Dedifferentiated amniotic fluid mesenchymal stem cell (primary cell): ENCODE data around the gene PGPEP1.
"Not testable (repeated sequence)": the region's sequence is repeated elsewhere in the genome, so short reads cannot be mapped to it uniquely, and the experiment has no call there.

ENCODE experiments used
- DNase-seq: peaks from one replicate; pipeline ENCODE4 v3.0.0-alpha.2; 2016; ENCODE audit errors: extremely low spot score

The PGPEP1 gene

GRCh38 chr19:18308051-18308947, 32.1 kb upstream of the PGPEP1 start:
- DNase-seq = no peak

GRCh38 chr19:18308948-18309325, 31.5 kb upstream of the PGPEP1 start:
- no peak for DNase-seq

GRCh38 chr19:18309525-18310064, 30.8 kb upstream of the PGPEP1 start:
- DNase-seq = no peak

GRCh38 chr19:18310118-18310909, 30.1 kb upstream of the PGPEP1 start:
- no peak for DNase-seq

GRCh38 chr19:18310966-18311365, 29.4 kb upstream of the PGPEP1 start:
- DNase-seq = no peak

GRCh38 chr19:18311502-18312091, 28.8 kb upstream of the PGPEP1 start:
- DNase-seq = no peak

GRCh38 chr19:18312092-18312534, 28.3 kb upstream of the PGPEP1 start:
- no peak for DNase-seq

- DNase-seq = no peak
These were observed 27.0 kb upstream of the PGPEP1 start for GRCh38 chr19:18313398-18313797.

GRCh38 chr19:18317961-18318800, 22.2 kb upstream of the PGPEP1 start:
- no peak for DNase-seq

GRCh38 chr19:18319591-18320135, 20.7 kb upstream of the PGPEP1 start:
- DNase-seq = no peak

- DNase-seq = no peak
These were observed 19.3 kb upstream of the PGPEP1 start for GRCh38 chr19:18320865-18321733.

GRCh38 chr19:18321734-18322102, 18.7 kb upstream of the PGPEP1 start:
- no peak for DNase-seq

GRCh38 chr19:18322318-18322758, 18.1 kb upstream of the PGPEP1 start:
- peak; percentile 76 for DNase-seq

GRCh38 chr19:18322759-18323460, 17.5 kb upstream of the PGPEP1 start, which contains the start of gene LSM4:
Gene LSM4 (minus strand): TSS chr19:18323076. CDS start chr19:18323020, 56 bp downstream.
- DNase-seq = peak; percentile 96

GRCh38 chr19:18324373-18324731, 16.0 kb upstream of the PGPEP1 start:
- not testable (repeated sequence) for DNase-seq

- DNase-seq = no peak
These were observed 13.6 kb upstream of the PGPEP1 start for GRCh38 chr19:18326772-18327171.

- peak; percentile 98 for DNase-seq
These were observed 11.9 kb upstream of the PGPEP1 start for GRCh38 chr19:18328340-18329034.

GRCh38 chr19:18329035-18329376, 11.4 kb upstream of the PGPEP1 start:
- DNase-seq = no peak

- DNase-seq = no peak
These were observed 9.5 kb upstream of the PGPEP1 start for GRCh38 chr19:18330868-18331267.
